Measurements from ENCODE around the gene CAPN9. TPM values are rescaled to one million over a fixed set of nuclear protein-coding genes. Genes with fewer than 3 reads are reported as not detected.
"Not testable (repeated sequence)": the region's sequence is repeated elsewhere in the genome, so short reads cannot be mapped to it uniquely, and the experiment has no call there.

Gene CAPN9
- total RNA-seq, 4 donors from 2014 or later, result not detected

DNA sequence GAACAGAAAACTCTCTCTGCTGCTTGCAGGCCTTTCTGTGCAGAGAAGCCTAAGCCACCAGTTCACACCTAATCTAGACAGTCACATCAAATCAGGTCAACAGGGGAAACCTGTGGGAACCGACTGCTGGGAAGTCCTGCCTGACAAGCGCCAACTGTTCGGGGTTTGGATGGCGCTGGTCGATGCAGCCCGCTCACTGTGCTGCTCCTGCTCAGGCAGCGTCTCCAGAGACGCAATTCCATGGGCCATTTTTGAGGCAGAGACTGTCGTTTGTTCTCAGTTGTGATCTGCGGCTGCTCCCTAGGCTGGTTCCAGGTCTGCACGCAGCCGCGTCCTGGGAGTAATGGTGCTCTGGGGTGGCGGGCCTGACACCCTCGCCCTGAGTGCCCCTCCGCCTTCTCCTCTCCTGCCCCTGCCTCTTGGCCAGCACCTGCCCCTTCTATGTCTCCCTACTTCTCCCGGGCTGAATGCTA lies 34.7 kb upstream of the CAPN9 start:
- TF ChIP-seq, protein P1, sequence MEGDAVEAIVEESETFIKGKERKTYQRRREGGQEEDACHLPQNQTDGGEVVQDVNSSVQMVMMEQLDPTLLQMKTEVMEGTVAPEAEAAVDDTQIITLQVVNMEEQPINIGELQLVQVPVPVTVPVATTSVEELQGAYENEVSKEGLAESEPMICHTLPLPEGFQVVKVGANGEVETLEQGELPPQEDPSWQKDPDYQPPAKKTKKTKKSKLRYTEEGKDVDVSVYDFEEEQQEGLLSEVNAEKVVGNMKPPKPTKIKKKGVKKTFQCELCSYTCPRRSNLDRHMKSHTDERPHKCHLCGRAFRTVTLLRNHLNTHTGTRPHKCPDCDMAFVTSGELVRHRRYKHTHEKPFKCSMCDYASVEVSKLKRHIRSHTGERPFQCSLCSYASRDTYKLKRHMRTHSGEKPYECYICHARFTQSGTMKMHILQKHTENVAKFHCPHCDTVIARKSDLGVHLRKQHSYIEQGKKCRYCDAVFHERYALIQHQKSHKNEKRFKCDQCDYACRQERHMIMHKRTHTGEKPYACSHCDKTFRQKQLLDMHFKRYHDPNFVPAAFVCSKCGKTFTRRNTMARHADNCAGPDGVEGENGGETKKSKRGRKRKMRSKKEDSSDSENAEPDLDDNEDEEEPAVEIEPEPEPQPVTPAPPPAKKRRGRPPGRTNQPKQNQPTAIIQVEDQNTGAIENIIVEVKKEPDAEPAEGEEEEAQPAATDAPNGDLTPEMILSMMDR (IDR thresholded peaks at IDR 0.05), result no peak
- no peak for TF ChIP-seq POLR2A (IDR thresholded peaks at IDR 0.05)
- Histone ChIP-seq H3K27ac (no peak overlapping the region), H3K4me3 (replicated peaks in 1 of 3) (no peak overlapping the region), H3K9me3 (no peaks in the 10 kb centered on the region), H3K4me1 (peaks cover 0 to 7% of the 10 kb centered on the region in 2 donors), H3K27me3 (no peaks in the 10 kb centered on the region), H3K36me3 (no peaks in the 10 kb centered on the region)
- DNase-seq, result no peak
- intact Hi-C loops (cut with DNase I), result no loop called here
- 89 to 93% methylated on average over 17 of the region's 17 CpGs for WGBS, 2 donors

GRCh38 chr1:230713138-230713537 lies 34.0 kb upstream of the CAPN9 start:
- DNase-seq, result no peak
- 81 to 83% methylated on average over 7 of the region's 7 CpGs for WGBS, 2 donors
- Histone ChIP-seq H3K4me3 (replicated peaks in 1 of 3) (no peak overlapping the region), H3K27me3 (no peaks in the 10 kb centered on the region), H3K27ac (no peak overlapping the region), H3K4me1 (peaks cover 0 to 7% of the 10 kb centered on the region in 2 donors), H3K36me3 (no peaks in the 10 kb centered on the region), H3K9me3 (no peaks in the 10 kb centered on the region)
- TF ChIP-seq, protein P1 (IDR thresholded peaks at IDR 0.05), result no peak
- TF ChIP-seq POLR2A (IDR thresholded peaks at IDR 0.05), result no peak
- intact Hi-C loops (cut with DNase I), result no loop called here

GRCh38 chr1:230713547-230713914 lies 33.7 kb upstream of the CAPN9 start:
- no peak for DNase-seq
- Histone ChIP-seq H3K4me3 (replicated peaks in 1 of 3) (no peak overlapping the region), H3K4me1 (peaks cover 0 to 7% of the 10 kb centered on the region in 2 donors), H3K9me3 (no peaks in the 10 kb centered on the region), H3K36me3 (no peaks in the 10 kb centered on the region), H3K27me3 (no peaks in the 10 kb centered on the region), H3K27ac (peak overlapping the region in 1 of 3 donors; percentile 18)
- 88 to 90% methylated on average over 8 of the region's 8 CpGs for WGBS, 2 donors
- intact Hi-C loops (cut with DNase I), result no loop called here
- TF ChIP-seq POLR2A (IDR thresholded peaks at IDR 0.05), result no peak
- TF ChIP-seq, protein P1 (IDR thresholded peaks at IDR 0.05), result no peak

- Histone ChIP-seq H3K27me3 (no peaks in the 10 kb centered on the region), H3K9me3 (no peaks in the 10 kb centered on the region), H3K4me1 (peaks cover 0 to 7% of the 10 kb centered on the region in 2 donors), H3K4me3 (replicated peaks in 1 of 3) (no peak within 1 kb of the TSS), H3K36me3 (no peaks in the 10 kb centered on the region), H3K27ac (peak within 1 kb of the TSS in 1 of 3 donors; percentile 18)
- intact Hi-C loops (cut with DNase I), result no loop called here
- peak; percentile 34 to 49 for DNase-seq
- TF ChIP-seq, protein P1 (IDR thresholded peaks at IDR 0.05), result no peak
- TF ChIP-seq POLR2A (IDR thresholded peaks at IDR 0.05), result no peak
- WGBS, 2 donors, result 29 to 32% methylated on average over 22 to 23 of the region's 24 CpGs
Observed at GRCh38 chr1:230713915-230714764, 33.0 kb upstream of the CAPN9 start, which contains the start of gene AGT. TSS of gene AGT (minus strand) at chr1:230714122. CDS start at chr1:230710823, 3,299 bp downstream.

DNA sequence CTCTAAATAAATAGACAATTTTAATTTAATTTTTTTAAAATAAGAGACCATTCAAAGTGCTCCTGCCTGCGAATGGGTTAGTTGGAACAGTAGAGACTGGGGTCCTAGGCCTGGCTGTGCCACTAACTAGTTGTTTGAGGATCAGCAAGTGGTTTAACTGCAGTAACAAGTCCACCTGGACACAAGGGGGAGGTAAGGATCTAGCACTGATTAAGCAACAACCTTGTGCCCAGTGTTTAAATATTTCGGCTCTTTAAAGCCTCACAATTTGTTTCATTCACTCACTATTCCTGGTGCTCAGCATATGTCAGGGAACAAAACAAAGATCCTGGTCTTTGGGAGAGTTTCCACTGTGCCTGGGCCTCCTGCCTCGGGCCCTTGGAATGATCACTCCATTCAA lies 31.7 kb upstream of the CAPN9 start:
- WGBS, 2 donors, result 78 to 82% methylated on average over 3 of the region's 3 CpGs
- no peak overlapping the region for H3K4me3 ChIP-seq (replicated peaks in 1 of 3)

DNA sequence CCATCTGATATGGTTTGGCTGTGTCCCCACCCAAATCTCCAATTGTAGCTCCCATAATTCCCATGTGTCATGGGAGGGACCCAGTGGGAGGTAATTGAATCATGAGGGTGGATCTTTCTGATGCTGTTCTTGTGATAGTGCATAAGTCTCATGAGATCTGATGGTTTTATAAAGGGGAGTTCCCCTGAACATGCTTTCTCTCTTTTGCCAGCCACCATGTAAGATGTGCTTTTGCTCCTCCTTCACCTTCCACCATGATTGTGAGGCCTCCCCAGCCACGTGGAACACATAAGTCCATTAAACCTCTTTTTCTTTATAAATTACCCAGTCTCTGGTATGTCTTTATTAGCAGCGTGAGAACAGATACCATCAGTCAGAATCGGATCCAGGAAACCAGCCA lies 30.7 kb upstream of the CAPN9 start:
- H3K36me3 ChIP-seq; H3K4me3 ChIP-seq (replicated peaks in 1 of 3); H3K27me3 ChIP-seq; intact Hi-C loops (cut with DNase I); DNase-seq; H3K27ac ChIP-seq; H3K9me3 ChIP-seq; H3K4me1 ChIP-seq: not testable (repeated sequence)
- 66 to 77% methylated on average over 3 of the region's 3 CpGs for WGBS, 2 donors

More for the DNA sequence above, 31.7 kb upstream of the CAPN9 start:
- Histone ChIP-seq H3K27me3 (no peaks in the 10 kb centered on the region), H3K9me3 (no peaks in the 10 kb centered on the region), H3K4me1 (peaks cover 0 to 7% of the 10 kb centered on the region in 2 donors), H3K27ac (no peak overlapping the region), H3K36me3 (no peaks in the 10 kb centered on the region)
- DNase-seq, result no peak
- intact Hi-C loops (cut with DNase I), result no loop called here
- TF ChIP-seq, protein P1 (IDR thresholded peaks at IDR 0.05), result no peak
- TF ChIP-seq POLR2A (IDR thresholded peaks at IDR 0.05), result no peak

All from thyroid gland (tissue), 4 donors.